ENCODE measurements around the gene EGFR.

- TF ChIP-seq CTCF (IDR thresholded peaks at IDR 0.05; ENCODE audit: low read length) (no peak), EZH2 (IDR thresholded peaks at IDR 0.05; ENCODE audit: borderline replicate concordance, low read length) (no peak)
Observed at GRCh38 chr7:55258631-55259030, 239.8 kb downstream of the EGFR start.

All from OCI-LY1 (cell line).